Breast epithelium (tissue), 3 donors: Measurements from ENCODE around the gene RREB1.

Experiments
- CTCF ChIP-seq, 3 donors: fragments of 450-650 bp; IDR thresholded peaks; one replicate each; pipeline ENCODE4 v1.5.1; 2016 to 2017; ENCODE audit warnings: antibody characterized with exemption in 3 of 3, mild to moderate bottlenecking in 3 of 3, moderate library complexity in 3 of 3
- POLR2A ChIP-seq: fragments of 450-650 bp; IDR thresholded peaks from one replicate; pipeline ENCODE4 v1.6.1; 2016; ENCODE audit warnings: antibody characterized with exemption, mild to moderate bottlenecking, moderate library complexity
- POLR2AphosphoS5 ChIP-seq, 3 donors: sonication (generic); formaldehyde crosslinking; IDR thresholded peaks; one replicate each; pipeline ENCODE4 v1.6.1; 2017; ENCODE audit warnings: antibody characterized with exemption in 3 of 3

DNA sequence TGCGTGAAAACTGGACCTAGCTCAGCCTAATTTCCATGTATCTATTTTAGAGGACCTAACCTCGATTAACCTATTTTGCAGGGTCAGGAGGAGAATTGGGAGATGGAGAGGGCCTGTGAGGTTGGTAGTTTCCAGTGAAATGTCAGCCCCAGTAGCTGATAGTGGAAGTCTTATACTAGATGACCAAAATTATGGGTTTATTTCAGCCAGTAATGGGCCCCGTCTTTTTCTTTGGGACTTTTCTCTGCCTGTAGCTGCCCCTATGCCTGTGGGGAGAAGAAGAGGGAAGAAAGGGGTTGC, 37.8 kb downstream of the RREB1 start:
- TF ChIP-seq CTCF (IDR thresholded peaks at IDR 0.05), result no peak
- TF ChIP-seq POLR2A, result no peak
- TF ChIP-seq POLR2AphosphoS5 (IDR thresholded peaks at IDR 0.05), result no peak
